Right hindlimb (tissue), 1 donor: Measurements from ENCODE around the gene TTL.
"Not testable (repeated sequence)": the region's sequence is repeated elsewhere in the genome, so short reads cannot be mapped to it uniquely, and the experiment has no call there.

Experiments
- DNase-seq: peaks from one replicate; pipeline ENCODE4 v3.0.0-alpha.2; 2018

TTL gene

GRCh38 chr2:112524276-112524675 lies 42.3 kb downstream of the TTL start:
- not testable (repeated sequence) for DNase-seq

GRCh38 chr2:112528541-112528940 lies 46.6 kb downstream of the TTL start:
- DNase-seq = no peak

GRCh38 chr2:112529757-112530156 lies 47.8 kb downstream of the TTL start:
- no peak for DNase-seq

- DNase-seq = no peak
These were observed 48.8 kb downstream of the TTL start for GRCh38 chr2:112530728-112531127.

GRCh38 chr2:112534826-112535225 lies 52.9 kb downstream of the TTL start:
- DNase-seq = no peak

DNA sequence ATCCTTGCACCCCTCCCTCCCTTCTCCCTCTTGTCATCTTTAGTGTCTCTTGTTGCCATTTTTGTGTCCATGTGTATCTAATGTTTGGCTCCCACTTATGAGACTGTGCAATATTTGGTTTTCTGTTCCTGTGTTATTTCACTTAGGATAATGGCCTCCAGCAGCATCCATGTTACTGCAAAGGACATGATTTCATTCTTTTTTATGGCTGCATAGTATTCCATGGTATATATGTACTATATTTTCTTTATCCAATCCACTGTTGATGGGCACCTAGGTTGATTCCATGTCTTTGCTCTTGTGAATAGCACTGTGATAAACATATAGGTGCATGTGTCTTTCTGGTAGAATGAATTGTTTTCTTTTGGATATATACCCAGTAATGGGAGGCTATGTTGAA lies 54.7 kb downstream of the TTL start:
- not testable (repeated sequence) for DNase-seq

- DNase-seq = no peak
These were observed 57.4 kb downstream of the TTL start for GRCh38 chr2:112539306-112539705.

DNA sequence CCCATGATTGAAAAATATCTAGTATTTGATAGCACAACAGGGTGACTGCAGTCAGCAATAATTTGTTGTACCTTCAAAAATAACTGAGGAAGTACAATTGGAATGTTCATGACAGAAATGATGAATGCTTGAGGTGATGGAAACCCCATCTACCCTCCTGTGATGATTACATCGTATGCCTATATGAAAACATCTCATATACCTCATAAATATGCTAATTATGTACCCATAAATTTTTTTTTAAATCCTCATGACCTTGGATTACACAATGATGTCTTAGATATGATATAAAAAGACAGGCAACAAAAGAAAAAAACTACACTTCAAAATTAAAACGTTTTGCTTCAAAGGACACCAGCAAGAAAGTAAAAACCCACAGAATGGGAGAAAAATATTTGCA lies 59.0 kb downstream of the TTL start:
- DNase-seq = no peak

DNA sequence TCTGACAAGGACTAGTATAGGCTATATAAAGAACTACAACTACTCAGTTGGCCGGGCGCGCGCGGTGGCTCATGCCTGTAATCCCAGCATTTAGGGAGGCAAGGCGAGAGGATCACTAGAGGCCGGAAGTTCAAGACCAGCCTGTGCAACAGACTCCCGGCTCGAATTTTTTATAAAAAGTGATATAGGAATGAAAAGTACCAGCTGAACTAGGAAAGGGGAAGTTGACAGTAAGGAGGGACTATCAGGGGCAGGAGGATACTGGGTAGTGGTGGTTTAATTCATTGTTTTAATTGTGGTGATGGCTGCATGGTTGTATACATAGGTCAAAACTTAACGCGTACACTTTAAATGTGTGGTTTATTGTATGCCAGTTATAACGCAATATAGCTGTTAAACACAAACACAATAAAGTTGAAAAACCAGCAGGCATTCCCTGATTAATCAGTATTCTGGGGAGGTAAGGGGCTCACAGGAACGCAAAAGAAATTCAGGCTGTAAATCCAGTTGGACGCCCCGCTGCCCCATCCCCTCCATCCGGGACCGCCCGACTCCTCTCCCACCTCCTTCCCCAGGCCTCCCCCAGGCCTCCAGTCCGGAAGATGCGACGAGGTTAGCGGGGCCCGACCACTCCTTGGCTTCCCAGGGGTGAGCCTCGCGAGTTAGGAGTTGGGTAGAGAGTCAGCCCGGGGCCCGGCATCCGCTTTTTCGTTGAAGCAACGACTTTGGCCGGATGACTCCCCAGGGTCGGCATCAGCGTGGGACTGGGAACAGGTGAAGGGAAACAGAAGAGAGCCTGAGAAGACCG lies 59.6 kb downstream of the TTL start:
- peak; percentile 90 for DNase-seq

DNA sequence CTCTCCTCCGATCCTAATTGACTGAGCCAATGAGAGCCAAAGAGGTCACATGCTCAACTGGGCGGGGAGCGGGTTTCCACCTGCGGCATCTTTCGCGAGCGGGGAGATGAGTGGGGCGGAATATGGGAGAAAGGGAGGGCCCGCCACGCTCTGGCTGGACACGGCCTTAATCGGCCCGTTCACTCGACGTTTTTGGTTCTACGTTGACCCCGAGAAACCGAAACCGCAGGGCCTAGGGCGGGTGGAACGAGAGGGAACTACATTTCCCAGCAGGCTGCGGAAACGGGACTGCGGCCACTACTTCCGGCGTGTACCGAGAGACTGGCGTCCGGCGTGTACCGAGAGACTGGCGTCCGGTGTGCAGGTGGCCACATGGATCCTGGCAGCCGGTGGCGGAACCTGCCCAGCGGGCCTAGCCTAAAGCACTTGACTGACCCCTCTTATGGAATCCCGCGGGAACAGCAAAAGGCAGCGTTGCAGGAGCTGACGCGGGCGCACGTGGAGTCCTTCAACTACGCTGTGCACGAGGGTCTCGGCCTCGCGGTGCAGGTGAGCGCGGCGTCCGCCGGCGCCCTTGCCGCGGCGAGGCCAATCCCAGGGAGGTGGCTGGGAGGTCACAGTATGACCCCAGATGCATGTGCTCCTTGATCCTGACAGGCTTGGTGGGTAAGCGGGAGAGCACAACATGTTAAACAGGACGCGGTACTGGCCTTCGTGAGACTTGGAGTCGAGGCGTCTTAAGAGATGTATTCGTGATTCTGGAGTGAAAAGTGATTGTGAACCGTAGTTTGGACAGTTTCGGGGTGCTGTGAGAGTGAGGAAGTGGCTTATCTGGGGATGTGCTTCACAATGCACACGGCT lies 60.4 kb downstream of the TTL start, which contains the start of gene POLR1B:
TSS of gene POLR1B (plus strand) at position 343 of the 861 bp plus-strand sequence. CDS start at position 373, 30 bp downstream.
- peak; percentile 91 for DNase-seq

DNA sequence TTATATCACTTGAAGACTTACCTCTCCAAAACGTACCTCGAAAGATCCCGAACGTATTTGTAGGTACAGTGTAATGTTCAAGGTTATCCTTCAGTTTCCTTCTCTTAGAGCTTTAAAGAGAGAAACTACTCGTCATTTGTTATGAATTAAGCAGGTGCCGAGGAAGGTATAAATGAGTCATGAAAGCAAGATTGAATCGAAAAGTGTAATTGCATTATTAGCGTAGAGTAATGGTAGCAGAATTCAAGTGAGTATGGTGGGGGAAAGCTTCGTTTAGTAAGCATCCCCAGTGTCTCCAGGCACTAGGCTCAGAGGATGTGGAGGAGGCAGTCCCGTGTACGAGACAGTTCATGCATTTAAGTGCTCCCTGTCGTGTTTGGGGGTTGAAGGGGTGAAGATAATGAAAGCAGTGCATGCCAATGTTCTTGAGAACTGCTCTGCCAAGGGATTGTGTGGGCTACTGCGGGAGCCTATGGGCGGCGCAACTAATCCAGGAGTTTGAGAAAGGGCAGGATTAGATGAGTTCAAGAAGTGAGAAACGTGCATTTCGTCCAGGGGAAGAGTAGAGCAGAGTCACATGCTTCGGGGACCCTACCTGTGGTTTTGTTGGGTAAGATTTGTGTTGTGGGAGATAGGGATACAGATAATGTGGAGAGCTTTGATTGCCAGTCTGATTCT lies 61.2 kb downstream of the TTL start:
- no peak for DNase-seq

DNA sequence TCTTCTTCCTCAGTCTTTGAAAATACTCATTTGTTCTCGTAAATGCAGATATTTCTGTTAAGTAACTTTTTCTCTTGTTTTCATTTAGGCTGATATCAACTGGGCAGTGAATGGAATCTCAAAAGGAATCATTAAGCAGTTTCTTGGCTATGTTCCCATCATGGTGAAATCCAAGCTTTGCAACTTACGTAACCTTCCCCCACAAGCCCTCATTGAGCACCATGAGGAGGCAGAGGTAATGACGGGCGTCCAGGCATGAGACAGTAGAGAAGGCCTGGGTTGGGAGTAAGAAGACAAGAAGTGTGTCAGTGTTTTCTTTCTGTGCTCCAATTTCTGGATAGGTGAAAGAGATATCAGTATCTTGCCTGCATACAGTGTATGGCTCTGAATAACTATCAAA lies 65.4 kb downstream of the TTL start:
- no peak for DNase-seq

DNA sequence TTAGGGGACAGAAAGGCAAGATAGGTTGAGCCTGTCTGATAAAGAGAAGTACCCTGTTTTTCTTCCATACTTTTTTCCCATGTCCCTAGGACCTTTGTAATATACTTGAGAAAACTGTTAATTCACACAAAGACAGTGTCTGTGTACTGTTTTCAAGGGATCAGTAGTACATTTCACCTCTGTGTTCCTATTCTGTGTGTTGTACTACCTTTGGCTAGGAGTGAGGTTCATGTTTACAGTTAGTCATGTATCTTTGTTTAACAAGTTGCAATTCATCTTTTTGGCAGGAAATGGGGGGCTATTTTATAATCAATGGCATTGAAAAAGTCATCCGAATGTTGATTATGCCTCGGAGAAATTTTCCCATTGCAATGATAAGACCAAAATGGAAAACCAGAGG lies 67.0 kb downstream of the TTL start:
- no peak for DNase-seq

- no peak for DNase-seq
These were observed 84.1 kb downstream of the TTL start for GRCh38 chr2:112566104-112566503.

- DNase-seq = not testable (repeated sequence)
These were observed 84.6 kb downstream of the TTL start for GRCh38 chr2:112566508-112566907.

- no peak for DNase-seq
These were observed 90.0 kb downstream of the TTL start for GRCh38 chr2:112572005-112572404.

DNA sequence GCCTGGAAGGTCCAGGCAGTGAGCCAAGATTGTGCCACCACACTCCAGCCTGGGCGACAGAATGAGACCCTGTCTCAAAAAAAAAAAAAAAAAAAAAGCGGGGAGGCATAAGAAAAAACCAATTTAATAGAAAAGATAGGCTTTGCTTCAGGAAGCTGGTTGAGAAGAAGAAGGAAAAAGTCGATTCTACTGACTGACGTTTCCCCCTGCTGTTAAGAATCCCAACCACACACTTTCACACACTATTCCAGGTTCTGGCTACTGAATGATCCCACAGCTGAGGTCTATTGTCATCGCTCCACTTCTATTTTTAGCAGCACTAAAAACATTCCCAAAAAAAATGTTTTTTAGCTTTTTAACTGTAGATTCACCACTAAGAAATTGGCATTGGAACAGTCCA lies 95.8 kb downstream of the TTL start:
- DNase-seq = no peak

- DNase-seq = no peak
These were observed 97.3 kb downstream of the TTL start for GRCh38 chr2:112579241-112579640.

GRCh38 chr2:112580084-112580483 lies 98.1 kb downstream of the TTL start:
- DNase-seq = no peak

- DNase-seq = no peak
These were observed 100.4 kb downstream of the TTL start for GRCh38 chr2:112582314-112582746.

DNA sequence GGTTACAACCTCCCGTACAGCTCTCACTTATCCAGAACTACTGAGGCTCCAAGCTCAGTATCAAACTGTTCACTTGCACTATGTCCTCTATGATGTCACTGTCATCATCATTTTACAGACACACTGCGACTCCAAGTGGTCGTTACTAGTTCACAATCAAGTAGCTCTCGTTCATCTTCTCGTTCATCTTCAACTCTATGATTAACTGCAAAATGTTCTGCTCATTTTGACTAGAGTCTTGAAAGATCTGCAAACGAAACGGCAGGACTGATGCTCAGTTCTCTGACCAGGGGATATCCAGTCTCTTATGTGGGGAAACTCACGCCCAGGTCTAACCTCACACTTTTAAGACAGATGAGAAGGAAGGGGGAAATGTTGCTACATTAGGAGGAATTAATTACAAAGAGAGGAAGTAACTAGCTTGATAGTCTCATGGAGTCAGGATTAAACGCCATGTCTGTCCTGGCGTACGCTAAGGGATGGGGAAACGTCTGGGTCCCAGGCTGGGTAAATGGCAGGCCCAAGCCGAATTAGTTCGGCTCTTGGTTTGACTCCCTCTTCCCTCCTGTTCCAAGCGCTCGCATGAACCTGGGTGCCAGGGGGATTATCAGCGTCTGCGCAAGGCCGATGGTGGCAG lies 101.7 kb downstream of the TTL start:
- DNase-seq = no peak

DNA sequence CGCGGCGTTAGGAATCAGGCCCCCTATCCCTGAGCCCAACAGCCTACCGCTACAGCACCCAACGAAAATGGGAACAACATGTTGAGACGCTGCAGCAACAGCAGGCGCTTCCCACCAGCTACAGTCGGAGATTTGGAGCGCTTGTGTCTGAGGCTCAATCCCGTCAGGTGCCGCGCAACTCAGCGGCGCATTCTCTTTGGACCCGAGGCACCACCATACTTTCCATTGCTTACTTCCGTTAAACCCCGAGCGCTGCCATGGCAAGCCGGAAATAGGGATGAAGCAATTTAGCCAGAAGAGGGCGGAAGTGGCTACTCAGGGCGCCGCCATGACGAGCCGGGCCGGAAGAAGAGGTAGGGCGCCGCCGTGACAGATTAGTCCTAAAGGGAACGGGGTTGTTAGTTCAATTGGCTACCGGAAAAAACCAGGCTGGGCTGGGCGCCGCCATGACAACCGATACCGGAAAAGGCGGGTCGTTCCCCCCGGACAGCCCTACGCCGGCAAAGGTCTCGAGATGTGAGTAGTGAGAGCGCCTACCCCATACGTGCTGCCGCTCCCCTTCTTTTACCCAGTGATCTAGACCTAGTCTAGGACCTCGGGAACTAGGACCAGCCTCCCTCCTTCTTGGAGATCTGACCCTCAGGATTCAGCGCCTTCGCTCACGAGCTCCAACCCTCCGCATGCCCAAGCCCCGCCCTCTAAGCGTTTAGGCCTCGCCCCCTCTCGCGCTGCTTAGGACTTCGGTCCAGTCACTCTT lies 102.4 kb downstream of the TTL start, which contains the start of gene CHCHD5:
TSS of gene CHCHD5 (plus strand) at position 476 of the 757 bp plus-strand sequence. CDS start at position 515, 39 bp downstream.
- peak; percentile 97 for DNase-seq
